ENCODE measurements around the gene MACROD2.

The MACROD2 gene

DNA sequence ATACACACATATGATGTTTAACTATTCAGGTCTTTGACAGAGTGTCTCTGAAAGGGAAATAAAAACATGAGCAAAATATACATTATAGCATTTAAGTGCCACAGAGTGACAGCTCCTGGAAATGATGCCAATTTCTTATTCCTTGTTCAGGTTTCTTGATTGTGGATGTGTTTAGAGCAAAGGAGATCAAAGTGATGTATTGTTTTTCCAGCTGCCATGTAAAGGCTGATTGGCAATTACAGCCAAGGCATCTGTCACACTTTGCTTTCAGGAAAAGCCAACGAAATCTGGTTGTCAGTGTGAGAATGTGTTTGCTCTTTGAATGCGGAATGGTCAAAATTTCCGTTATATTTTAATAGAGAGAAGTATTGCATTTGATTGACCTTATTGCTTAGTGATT lies 689.9 kb downstream of the MACROD2 start:
- no peak for DNase-seq

DNA sequence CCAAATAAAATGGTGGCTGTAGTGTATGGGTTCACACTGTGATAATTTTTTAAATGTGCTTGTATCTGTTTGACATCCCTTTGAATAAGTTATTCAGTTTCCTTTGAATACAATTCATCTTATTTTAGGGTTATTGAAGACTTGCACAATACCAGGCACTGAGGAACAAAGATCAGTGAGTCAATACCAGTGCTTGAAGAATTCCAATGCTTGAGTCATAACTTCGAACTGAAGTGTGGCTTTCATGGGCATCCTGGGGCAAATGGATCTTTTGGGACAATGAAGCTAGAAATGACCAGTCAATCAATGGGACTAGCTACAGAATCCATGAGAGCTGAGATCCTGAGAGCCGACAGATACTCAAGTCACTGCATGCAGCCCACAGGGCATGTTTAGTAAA lies 692.0 kb downstream of the MACROD2 start:
- no peak for DNase-seq

DNA sequence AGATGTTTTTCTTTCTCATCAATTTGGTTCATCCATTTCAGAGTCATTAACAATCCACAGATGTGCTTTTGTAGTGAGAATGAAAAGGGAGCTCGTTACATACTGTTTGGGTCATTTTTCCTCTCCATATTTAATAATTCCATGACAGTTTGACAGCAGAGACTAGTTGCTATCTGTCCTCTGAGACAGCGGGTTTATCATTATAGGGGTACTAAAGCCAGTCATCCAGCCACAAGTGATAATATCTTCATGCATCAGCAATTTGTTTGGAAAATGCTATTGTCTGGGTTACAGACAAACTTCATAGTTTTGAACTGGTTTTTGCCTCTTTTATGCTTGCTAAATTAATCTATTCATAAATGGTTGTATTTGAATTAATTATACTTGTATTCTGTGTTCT lies 692.7 kb downstream of the MACROD2 start:
- no peak for DNase-seq

DNA sequence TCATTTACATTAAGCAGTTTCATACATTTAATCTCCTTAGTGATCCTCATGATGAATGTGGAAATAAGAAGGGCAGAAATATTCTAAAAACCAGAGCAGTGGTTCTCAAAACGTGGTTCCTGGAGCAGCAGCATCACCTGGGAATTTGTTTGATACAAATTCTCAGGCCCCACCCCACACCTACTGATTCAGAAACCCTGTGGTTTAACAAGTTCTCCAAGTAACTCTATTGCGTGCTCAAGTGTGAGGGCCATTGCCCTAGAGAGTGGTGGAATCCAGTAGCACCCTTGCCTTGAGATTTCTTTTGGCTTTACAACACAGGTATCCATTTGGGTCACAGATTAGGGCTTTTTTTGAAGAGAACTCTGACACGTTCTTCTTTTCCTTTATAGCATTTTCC lies 696.7 kb downstream of the MACROD2 start:
- DNase-seq = no peak

DNA sequence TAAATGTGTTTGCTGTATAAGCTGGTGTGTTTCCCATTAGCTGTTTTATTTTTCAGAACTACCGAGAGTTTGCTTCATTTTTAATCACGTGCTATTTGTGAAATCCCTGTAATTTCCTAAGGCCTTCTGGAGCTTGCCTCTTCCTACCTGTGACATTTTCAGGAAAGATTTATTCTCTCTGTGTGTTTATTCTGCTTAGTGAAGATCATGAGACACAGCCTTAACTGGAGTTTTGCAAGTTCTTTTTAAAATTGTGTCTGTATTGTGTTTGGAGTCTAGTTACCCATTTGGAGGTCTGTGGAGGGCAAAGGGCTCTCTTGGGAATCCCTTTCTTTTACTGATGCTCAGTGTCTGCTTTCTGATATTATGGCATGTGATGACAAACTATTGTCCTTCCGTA lies 701.2 kb downstream of the MACROD2 start:
- no peak for DNase-seq

DNA sequence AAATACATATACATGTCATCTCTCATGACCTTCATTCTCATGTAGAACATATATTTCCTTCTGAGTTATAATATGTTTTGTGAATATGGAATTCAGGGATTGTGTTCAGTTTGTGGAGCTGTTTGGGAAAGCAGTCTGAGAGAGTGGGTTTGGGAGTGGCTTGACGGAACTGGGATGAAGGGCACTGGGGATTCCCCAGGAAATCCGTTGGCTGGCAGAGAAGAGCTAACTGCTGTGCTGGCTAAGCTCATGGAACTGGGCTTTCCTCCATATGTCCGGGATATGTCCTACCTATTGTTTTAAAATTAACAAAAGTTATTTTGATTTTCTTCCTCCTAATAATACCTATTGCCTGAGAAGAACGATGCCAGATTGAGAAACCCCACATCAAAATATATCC lies 701.6 kb downstream of the MACROD2 start:
- no peak for DNase-seq

DNA sequence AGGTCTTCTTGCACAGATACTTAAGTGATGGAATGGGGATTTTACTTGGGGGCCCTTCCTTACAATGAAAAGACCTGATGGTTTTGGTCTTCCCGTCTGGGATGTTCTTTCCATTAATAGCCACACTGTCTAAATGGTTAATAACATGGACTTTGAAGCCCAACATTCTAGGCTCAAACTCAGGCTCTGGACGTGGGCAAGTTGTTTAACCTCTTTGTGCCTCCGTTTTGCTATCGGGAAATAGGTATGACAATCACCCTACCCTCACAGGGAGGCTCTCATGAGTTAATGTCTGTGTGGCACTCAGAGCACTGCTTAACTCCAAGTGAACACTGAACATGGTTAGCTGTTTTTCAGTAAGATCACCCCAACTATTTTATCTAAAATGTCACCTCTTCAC lies 702.8 kb downstream of the MACROD2 start:
- no peak for DNase-seq

DNA sequence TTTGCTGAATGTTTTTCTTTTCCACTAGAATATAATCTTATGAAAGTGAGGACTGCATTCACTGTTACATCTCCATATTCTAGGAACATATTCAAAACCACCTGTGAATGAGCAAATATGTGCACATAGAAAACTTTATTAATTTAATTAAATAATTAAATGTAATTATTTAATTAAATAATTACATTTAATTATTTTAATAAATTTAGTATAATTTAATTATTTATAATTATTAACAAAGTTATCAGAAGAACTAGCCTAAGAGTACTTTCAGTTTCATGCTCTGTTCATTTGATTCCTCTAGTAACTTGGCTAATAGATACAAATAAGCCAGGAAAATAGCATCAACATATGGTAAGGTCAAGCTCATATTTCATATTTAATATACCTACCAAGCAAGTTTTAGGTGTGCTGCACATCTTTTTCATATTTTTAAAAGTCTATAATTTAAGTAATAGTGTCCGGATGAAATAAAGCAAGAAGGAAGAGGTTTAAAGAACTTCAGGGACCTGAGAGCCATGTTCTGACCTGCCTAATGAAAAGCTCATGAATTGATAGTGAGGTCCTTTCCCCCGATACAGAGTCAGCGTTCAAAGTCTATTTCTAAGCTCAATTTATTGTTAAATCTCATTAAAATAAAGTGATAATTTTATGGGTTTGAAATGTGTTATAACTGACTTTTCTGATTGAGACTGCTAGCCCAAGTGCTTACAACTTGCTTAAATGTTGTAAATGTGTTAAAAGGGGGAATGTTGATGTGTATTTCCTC lies 703.5 kb downstream of the MACROD2 start:
- no peak for DNase-seq

DNA sequence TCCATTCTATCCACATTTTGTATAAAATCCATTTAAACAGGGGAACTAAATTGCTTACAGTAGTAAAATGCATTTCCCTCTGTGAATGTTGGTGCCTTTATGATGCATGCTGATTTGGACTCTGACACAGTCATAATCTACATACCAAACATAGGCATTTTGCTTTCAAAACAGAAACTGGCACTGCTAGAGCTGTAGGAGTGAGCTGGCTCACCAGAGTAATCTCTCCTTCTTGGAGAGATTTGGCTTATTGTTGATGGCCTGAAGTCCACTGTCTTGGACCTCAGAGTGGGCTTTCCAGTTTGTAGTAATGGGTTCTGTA lies 705.3 kb downstream of the MACROD2 start:
- no peak for DNase-seq

DNA sequence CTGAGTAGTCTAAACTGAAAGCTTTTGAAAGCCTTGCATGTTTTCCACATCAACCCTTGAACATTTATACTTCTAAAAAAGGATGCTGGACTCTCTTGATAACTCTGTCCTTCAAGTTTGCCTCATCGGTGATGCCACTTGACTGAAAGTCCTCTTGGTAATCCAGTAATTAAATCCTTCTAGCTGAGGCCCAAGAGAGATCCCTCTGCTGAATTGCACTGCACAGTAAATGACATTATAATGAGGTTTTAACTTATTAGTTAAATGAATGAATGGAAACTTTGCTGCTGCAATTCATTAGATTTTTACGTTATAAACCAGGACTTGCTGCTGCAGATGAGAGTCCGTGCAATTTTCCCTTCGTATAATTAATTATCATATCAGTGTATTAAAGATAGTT lies 706.0 kb downstream of the MACROD2 start:
- no peak for DNase-seq

DNA sequence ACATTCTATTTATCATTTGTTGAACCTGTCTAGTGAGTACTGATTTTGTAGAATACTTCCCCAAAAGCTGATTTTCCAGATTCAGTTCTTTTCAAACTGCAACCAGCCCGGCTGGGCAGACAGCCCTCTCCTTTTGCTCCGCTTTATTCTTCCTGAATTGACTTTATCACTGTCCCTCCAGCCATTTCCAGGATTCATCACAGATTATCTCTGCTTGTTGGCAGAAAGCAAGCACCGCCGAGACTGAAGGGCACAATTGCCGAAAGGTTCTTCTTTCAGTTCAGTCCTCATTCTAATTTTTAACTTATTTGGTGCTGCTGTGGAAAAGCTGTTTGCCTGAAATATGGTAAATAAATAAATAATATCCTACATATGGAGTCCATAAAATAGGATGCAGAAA lies 711.2 kb downstream of the MACROD2 start:
- no peak for DNase-seq

DNA sequence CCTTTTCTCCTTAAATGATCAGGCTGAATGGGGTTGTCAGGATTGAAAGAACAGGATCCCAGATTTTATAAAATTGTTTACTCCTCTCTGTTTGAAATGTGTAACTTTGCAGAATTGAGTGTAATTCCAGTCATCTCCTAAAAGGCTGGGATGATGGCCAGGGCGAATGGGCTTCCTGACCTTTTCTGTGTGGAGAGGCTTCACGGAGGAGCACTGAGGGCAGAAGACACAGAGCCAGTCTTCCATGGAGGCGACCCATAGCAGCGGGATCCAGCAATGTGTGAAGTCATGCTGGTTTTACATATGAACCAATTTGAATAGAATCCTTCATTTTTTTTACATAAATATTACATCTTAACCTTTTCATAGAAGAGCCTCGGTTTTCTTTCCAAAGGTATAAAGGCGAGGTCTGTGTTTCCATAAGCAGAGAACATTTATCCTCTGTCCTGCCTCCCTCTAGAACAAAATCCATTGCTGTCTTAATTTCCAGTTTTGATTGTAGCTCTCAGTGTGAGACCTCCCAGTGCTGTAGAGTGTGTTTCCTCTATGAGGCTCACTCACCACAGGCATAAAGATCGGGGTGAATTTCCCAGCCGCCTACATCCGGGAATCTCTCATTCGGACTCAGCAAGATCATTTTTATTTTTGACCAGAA lies 711.8 kb downstream of the MACROD2 start:
- no peak for DNase-seq

DNA sequence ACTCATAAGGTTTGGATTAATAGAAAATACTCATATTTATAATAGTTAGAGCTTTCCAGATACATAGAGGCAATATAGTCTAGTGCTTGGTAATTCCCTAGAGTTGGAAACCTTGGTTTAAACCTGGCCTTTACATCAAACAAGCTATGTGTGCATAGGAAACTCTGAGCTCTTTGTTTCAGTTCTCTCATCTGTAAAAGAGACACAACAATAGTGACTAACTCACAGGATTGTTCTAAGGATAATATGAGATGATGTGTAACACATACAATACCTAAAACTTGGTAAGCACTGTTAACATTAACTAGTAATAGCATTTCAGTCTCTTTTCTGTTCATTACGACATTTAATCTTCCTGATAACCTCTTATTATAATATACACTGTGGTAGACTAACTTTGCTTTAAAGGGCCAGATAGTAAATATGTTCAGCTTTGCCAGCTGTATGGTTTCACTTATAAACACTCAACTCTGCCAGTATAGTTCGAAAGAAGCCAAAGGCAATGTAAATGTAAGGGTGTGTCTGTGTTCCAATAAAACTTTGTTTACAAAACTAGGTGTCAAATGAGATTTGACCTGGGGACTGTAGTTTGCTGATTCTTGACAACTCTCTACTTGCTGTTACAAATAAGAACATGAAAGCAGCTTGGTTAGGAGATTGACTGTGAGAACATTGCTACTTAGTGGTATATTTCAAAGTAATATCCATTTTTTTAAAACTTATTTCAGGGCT lies 712.7 kb downstream of the MACROD2 start:
- DNase-seq = no peak

DNA sequence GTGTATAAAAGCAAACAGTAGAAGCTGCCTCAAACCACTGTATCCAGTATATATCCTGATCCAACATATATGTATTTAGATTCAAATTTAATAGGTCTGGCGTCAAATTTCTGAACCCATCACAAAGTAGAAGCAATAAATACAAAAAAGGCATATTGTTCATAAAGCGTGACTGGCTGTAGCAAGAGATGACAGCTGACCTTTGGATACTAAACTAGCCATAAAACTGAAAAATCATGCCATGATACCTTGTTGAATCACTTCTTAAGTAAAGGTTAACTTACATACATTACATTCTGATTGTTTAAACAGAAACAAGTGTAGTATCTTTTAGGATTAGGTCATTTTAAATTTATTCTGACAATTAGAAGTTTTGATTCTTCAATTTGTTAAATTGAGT lies 714.1 kb downstream of the MACROD2 start:
- no peak for DNase-seq

DNA sequence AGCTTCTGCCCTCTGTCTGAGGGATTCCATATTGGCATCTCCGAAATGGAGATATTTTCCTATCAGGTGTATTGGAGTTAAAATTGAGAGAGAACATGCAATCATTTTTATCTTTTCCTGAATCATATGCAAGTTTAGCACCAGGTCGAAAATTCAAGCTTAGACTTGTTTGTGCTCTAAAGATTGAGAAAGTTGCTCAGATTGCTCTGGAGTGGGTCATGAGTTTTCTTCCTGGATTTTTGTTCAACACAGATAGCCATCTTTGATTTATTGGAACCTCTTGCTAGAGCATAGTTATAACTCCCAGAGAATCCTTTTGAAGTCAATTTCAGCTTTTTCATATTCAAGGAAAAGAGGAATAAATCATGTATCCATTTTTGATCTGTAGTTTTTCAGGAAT lies 715.6 kb downstream of the MACROD2 start:
- no peak for DNase-seq

DNA sequence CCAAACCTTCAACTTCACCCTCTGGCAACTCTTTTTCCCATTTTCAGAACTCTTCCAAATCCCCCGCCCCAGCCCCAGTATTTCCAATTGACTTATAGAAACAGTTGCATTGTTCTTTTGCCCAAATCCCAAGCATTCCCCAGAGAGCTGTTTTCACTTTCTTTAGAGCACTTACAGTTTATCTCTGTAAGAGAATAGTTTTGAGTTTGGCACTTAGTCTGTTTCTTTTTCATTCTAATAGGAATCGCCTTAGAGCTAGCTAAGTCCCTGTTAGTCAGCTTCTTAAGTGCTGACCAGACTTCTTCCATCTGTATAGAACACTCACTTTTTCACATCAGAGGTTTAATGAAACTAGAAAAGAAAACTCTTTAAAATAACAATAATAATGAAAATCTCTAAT lies 716.3 kb downstream of the MACROD2 start:
- no peak for DNase-seq

DNA sequence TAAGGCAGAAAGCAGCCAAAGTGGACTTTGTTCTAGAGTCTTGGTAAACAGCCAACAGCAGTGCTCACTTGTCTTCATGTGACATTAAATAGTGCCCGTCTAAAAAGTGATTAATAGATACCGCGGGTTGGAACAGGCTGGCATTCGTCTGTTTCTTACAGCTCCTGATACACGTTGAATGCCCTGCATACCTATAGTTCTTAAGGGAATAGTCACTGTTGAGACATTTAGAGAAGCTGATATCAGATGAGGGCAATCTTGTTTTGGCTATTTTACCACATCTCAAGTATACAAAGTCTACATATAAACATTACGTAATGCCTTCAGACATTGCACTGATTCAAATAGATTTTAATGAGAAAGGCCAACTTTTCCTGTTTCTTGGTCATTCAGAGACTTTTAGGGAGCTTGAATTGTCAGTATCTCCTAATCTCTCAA lies 717.0 kb downstream of the MACROD2 start:
- DNase-seq = no peak

DNA sequence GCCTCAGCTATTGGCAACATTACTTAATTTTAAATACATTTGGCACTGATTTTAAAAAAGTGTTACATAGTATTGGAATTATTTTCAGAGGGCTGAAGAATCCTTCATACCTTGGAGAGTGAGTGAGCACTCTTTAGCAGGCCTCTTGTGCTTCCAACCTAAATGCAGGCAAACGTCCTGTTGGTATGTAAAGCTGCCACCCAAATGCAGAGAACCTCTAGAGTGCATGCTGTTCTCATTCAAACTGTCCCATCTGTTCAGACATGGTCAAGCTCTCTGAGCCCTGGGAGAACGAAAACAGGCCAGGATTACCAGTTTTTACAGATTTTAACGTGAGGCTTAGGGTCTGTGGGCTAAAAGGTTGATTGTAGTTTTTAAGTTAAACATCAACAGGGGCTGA lies 720.1 kb downstream of the MACROD2 start:
- no peak for DNase-seq

DNA sequence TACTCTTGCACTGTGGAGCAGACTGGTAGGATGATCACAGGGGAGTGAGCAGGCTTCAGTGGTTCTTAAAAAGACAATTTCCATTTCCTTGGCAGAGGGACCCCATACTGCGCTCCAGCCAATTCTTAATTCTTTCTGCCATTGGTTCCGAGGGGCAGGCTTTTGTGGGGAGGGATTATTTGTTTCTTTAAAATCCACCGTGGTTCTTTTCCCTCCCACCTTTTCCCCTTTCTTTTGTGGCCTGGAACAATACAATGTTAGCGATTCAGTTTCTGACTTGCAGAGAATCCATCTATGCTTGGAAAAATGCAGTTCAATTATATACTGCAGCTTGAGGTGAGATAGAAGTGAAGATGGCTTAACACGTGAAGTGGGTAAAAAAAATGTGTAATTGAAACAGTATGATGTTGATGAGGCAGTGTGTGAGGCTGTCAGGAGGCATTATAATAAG lies 721.1 kb downstream of the MACROD2 start:
- no peak for DNase-seq

DNA sequence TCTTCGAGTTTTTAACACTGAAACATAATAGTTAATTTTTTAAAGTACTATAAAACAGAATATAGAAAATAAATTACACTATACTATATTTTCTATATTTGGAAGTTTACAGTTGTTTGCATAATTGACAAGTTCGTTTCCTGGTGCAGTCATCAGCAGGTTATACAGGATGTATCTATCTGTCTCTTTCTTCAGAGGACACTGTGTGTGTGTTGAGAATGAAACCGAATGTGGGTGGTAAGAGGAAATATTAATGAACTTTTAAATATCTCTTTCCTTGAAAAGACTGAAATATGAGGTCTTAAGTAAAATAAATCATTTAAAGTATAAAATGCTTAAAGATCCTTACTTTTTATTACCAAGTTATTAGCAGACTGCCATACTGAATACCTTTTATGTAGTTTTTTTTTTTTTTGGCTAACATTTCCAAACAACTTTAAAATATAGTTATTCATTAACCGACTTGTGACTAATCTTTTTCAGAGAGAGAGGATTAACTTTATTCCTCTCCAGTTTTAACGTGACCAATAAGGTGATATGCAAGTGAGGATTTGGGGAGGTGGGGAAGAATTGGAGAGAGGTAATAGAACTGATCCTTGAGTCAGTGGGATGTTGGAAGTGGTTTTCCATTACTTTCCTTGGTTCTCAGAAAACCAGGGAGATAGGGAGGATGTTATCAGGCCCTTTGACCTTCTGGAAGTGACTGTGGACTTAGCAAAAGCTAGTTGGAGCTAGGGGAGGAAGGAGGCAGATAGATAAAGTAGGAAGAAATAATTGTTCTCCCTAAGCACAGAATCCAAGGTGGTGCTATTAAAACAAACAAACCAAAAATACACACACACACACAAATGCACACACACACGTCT lies 722.1 kb downstream of the MACROD2 start:
- DNase-seq = no peak

DNA sequence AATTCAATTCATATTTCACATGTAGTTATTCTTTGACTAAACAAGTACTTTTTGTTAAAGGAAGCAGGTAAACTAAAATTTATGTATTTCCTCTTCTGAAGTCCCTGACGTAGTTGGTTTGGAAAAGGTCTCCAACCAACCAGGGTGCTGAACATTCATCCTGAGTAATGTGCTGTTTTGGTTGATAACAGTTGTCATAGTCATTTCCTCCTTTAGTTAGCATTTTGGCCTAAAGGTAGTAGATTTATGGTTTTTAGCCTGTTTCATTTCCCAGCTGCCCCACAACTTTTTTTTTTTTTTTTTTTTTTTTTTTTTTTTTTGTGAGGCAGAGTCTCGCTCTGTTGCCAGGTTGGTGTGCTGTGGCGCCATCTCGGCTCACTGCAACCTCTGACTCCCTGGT lies 724.9 kb downstream of the MACROD2 start:
- no peak for DNase-seq

DNA sequence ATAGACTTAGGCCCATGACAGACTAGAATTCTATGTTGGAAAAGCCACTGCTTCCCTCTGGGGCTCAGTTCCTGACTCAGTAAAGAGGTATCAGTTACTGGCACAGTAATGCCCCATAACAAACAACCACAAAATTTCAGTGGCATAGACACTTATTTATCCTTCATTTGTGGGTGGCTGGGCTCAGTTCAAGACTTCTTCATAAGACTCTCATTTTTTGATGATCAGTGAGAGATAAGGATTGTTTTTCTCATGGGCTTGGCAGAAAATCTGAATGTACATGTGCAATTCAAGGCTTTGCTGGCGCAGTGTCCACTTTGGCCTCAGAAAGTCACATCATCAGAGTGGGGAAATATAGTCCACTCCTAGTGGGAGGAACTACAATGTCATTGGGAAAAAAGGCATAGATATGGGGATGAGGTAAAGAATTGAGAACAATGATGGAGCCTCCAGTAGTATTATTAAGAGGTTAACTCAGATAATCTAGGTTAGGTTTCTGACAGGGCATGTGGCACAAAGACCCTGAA lies 726.7 kb downstream of the MACROD2 start:
- DNase-seq = no peak

DNA sequence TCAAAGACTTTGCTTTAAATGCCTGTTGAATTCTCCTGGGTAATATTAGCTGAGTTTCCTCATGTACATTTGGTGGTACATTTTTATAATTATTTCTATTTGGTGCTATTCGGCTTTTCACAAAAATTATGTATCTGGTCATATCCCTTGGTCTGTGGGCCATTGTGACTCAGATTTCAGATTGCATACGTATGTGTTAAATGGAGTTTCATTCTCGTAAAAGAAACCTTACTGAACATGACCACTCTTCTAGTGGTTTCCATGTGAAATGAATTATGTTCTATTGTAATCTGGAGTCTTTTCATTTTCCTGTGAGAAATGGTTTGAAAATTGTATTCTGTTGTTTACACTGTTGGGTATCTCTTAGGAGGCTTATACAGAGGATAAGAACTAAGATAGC lies 728.3 kb downstream of the MACROD2 start:
- no peak for DNase-seq
